Fibroblast of lung (primary cell): ENCODE results near the gene FOXL3. TPM values are rescaled to one million over a fixed set of nuclear protein-coding genes. Genes with fewer than 3 reads are reported as not detected.

Experiments used
- DNase-seq, 2 donors: peaks; one replicate each; pipeline versions ENCODE4 v3.0.0 to v3.0.0-alpha.2; 2010; ENCODE audit warnings: low read depth in 2 of 2
- H2AFZ ChIP-seq: 2 replicates; pipeline ENCODE4 v1.5.1; 2012; ENCODE audit warnings: low read length, control low read depth, inconsistent platforms
- H3K27ac ChIP-seq: 2 replicates; pipeline ENCODE4 v1.5.1; 2011; ENCODE audit warnings: low read length, control low read depth; ENCODE audit not compliant: insufficient read depth
- H3K27me3 ChIP-seq: 2 replicates; pipeline ENCODE4 v1.5.1; 2011; ENCODE audit warnings: mild to moderate bottlenecking, low read length; ENCODE audit not compliant: control insufficient read depth, insufficient read depth
- H3K36me3 ChIP-seq: 2 replicates; pipeline ENCODE4 v1.5.1; 2011; ENCODE audit warnings: low read length; ENCODE audit not compliant: control insufficient read depth, insufficient read depth
- H3K4me1 ChIP-seq: 2 replicates; pipeline ENCODE4 v1.5.1; 2011; ENCODE audit warnings: low read length; ENCODE audit not compliant: control insufficient read depth, insufficient read depth; ENCODE audit errors: extremely low read depth
- H3K4me2 ChIP-seq: 2 replicates; pipeline ENCODE4 v1.5.1; 2011; ENCODE audit warnings: low read length, control low read depth; ENCODE audit not compliant: insufficient read depth; ENCODE audit errors: extremely low read depth
- H3K4me3 ChIP-seq, 4 experiments: fragments of 200-600 bp in 1 of 4; sonication (generic) in 1 of 4; replicated peaks in 1 of 4; 2 replicates each; pipeline ENCODE4 v1.5.1; 2011 to 2016; ENCODE audit warnings: low read length in 4 of 4, low read depth in 3 of 4, mild to moderate bottlenecking in 3 of 4, control low read depth in 2 of 4, inconsistent platforms in 1 of 4, mixed read lengths in 1 of 4; ENCODE audit not compliant: insufficient read depth in 1 of 4; ENCODE audit errors: control extremely low read depth in 1 of 4
- H3K79me2 ChIP-seq: 2 replicates; pipeline ENCODE4 v1.5.1; 2012; ENCODE audit warnings: mild to moderate bottlenecking, low read length, inconsistent platforms; ENCODE audit not compliant: control insufficient read depth, insufficient read depth
- H3K9ac ChIP-seq: 2 replicates; pipeline ENCODE4 v1.5.1; 2011; ENCODE audit warnings: mild to moderate bottlenecking, low read length, control low read depth; ENCODE audit not compliant: insufficient read depth
- H3K9me3 ChIP-seq: 2 replicates; pipeline ENCODE4 v1.5.1; 2012; ENCODE audit warnings: low read depth, low read length; ENCODE audit not compliant: control insufficient read depth, insufficient read depth
- H4K20me1 ChIP-seq: 2 replicates; pipeline ENCODE4 v1.5.1; 2011; ENCODE audit warnings: low read length; ENCODE audit not compliant: control insufficient read depth, insufficient read depth; ENCODE audit errors: extremely low read depth
- CTCF ChIP-seq, 2 donors: IDR thresholded peaks in 1 of 2; conservative IDR thresholded peaks in 1 of 2; 1 replicate in 1 of 2; 2 replicates in 1 of 2; pipeline ENCODE4 v1.5.1; 2011 to 2012; ENCODE audit warnings: low read length in 2 of 2, control low read depth in 1 of 2, inconsistent platforms in 1 of 2, low read depth in 1 of 2, mild to moderate bottlenecking in 1 of 2
- EZH2 ChIP-seq: IDR thresholded peaks from 2 replicates; pipeline ENCODE4 v1.5.1; 2012; ENCODE audit warnings: low read length, control low read depth, mild to moderate bottlenecking; ENCODE audit errors: missing control alignments
- polyA plus RNA-seq, 2 donors: library from polyadenylated mRNA; depleted of rRNA in 1 of 2; stranded (reverse) in 1 of 2; unstranded in 1 of 2; fragments of >200 nt; gene quantifications; 2 replicates each; pipeline ENCODE4 v1.2.1, GENCODE V29; 2011 to 2012; ENCODE audit warnings: missing spikeins in 1 of 2
- total RNA-seq: library from RNA; depleted of rRNA; stranded (reverse); fragments of >200 nt; gene quantifications from 2 replicates; pipeline ENCODE4 v1.2.1, GENCODE V29; 2014

The FOXL3 gene
- total and polyA plus RNA-seq, 2 donors (not counting 1 experiment from before 2014, with no cell fraction given), result not detected

- Histone ChIP-seq H3K4me1 (no peaks in the 10 kb centered on the region), H4K20me1 (no peaks in the 10 kb centered on the region), H3K79me2 (no peaks in the 10 kb centered on the region), H3K9me3 (no peaks in the 10 kb centered on the region), H2AFZ (no peak overlapping the region), H3K36me3 (no peaks in the 10 kb centered on the region), H3K4me3 (no peak overlapping the region), H3K9ac (no peak overlapping the region), H3K27me3 (peaks cover 2% of the 10 kb centered on the region), H3K4me2 (no peak overlapping the region), H3K27ac (no peak overlapping the region)
- DNase-seq, result no peak
- TF ChIP-seq CTCF (conservative IDR thresholded peaks at IDR 0.05 in 1 of 2, IDR thresholded peaks at IDR 0.05 in 1 of 2; ENCODE audit: low read depth in 1 of 2, low read length in 2 of 2) (no peak), EZH2 (no peak)
These were observed 21.2 kb downstream of the FOXL3 start for GRCh38 chr7:311131-311680.

GRCh38 chr7:311796-312195 is 21.8 kb downstream of the FOXL3 start:
- Histone ChIP-seq H3K4me2 (no peak overlapping the region), H2AFZ (no peak overlapping the region), H3K79me2 (no peaks in the 10 kb centered on the region), H4K20me1 (no peaks in the 10 kb centered on the region), H3K27ac (no peak overlapping the region), H3K4me3 (no peak overlapping the region), H3K9me3 (no peaks in the 10 kb centered on the region), H3K4me1 (no peaks in the 10 kb centered on the region), H3K9ac (no peak overlapping the region), H3K36me3 (no peaks in the 10 kb centered on the region), H3K27me3 (peaks cover 2% of the 10 kb centered on the region)
- no peak for DNase-seq
- TF ChIP-seq CTCF (conservative IDR thresholded peaks at IDR 0.05 in 1 of 2, IDR thresholded peaks at IDR 0.05 in 1 of 2; ENCODE audit: low read depth in 1 of 2, low read length in 2 of 2), result no peak
- no peak for TF ChIP-seq EZH2

DNA sequence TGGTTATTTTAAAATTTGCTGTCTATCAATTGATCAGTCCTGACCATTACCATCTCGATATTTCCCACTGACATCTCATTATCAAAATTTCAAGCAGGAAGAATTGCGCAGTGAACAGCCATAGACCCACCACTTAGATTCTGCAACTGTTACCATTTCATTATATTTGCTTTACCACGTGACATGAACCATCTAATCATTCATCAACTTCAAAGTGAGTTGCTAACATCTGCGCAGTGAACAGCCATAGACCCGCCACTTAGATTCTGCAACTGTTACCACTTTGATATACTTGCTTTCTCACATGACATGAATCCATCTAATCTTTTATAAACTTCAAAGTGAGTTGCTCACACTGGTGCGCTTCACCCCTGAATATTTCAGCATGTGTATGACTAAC is 22.5 kb downstream of the FOXL3 start:
- Histone ChIP-seq H3K36me3 (no peaks in the 10 kb centered on the region), H2AFZ (no peak overlapping the region), H3K9ac (no peak overlapping the region), H3K4me3 (no peak overlapping the region), H3K79me2 (no peaks in the 10 kb centered on the region), H4K20me1 (no peaks in the 10 kb centered on the region), H3K9me3 (no peaks in the 10 kb centered on the region), H3K27ac (no peak overlapping the region), H3K27me3 (peaks cover 2% of the 10 kb centered on the region), H3K4me2 (no peak overlapping the region), H3K4me1 (no peaks in the 10 kb centered on the region)
- TF ChIP-seq CTCF (conservative IDR thresholded peaks at IDR 0.05 in 1 of 2, IDR thresholded peaks at IDR 0.05 in 1 of 2; ENCODE audit: low read depth in 1 of 2, low read length in 2 of 2) (no peak), EZH2 (no peak)
- DNase-seq, result no peak
